Endometrial microvascular endothelial cells (primary cell): ENCODE measurements around the gene SMIM36. TPM values are rescaled to one million over a fixed set of nuclear protein-coding genes. Genes with fewer than 3 reads are reported as not detected.
"Not testable (repeated sequence)": the region's sequence is repeated elsewhere in the genome, so short reads cannot be mapped to it uniquely, and the experiment has no call there.

Source experiments
- in situ Hi-C: cut with HindIII; loops from 2 replicates; pipeline ENCODE4 v1.10.0; 2017; ENCODE audit warnings: low sequenced_read_pairs, low pct_unique_long_range_greater_than_20kb; ENCODE audit errors: inconsistent ontology term
- total RNA-seq: library from RNA; depleted of rRNA; stranded (reverse); fragments of >200 nt; gene quantifications from one replicate; pipeline ENCODE4 v1.2.3, GENCODE V29; 2015; ENCODE audit errors: inconsistent ontology term

The SMIM36 gene
- total RNA-seq, 1 donor from 2014 or later: not detected

DNA sequence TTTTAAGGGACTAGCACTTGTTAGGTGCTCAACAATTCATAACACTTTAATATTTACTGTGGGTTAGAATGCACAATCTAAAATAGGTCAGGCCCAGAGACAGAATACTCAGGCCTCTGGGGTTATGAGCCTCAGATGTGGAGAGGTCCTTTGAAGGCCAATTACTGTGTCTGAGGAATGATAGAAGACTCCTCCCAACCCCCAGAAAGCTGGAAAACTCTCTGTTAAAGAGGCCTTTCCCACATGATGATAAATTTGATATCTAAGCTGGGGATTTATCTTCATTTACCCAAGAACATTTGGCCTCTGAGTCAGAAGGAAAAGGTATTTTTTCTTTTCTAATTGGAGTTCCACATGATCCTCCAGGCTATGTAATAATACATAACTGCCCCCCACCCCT is 48.5 kb downstream of the SMIM36 start:
- in situ Hi-C loops: no loop called here

DNA sequence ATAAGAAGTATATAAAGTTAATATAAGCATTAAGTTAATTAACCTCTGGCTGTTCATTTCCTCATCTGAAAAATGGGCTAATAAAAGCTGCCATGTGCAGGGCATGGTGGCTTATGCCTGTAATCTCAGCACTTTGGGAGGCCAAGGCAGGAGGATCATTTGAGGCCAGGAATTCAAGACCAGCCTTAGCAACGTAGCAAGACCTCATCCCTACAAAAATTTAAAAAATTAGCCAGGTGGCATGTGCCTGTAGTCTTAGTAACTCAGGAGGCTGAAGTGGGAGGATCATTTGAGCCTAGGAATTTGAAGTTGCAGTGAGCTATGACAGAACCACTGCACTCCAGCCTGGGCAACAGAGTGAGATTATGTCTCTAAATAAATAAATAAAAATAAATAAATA is 49.0 kb downstream of the SMIM36 start:
- in situ Hi-C loops: no loop called here

GRCh38 chr17:55458978-55459377 is 52.3 kb downstream of the SMIM36 start:
- in situ Hi-C loops: no loop called here

DNA sequence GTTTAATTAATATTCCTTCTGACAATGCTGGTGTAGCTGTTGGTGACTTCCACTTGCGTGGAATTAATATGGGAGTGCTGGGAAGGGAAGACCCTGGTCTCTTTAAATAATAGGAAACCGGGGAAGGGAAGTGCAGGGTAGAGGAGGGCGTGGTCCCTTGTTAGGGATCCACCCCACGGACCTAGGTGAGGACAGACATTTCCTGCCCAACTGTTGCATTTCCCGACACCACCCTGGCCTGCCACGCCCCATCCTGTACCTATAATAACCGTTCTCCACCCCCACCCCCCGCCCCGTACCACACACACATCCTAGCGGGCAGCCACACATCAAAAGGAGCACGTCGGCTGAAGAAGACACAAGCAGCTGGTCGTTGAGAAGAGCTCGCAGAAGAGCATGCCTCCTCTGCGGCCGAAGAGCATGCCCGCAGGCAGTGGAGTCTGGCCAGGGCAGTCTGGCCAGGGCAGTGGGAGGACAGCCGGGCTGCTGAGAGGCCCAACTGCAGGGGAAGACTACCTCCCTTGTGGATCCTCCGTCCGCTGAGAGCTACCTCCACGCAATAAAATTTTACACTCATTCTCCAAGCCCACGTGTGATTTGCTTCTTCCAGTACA is 52.9 kb downstream of the SMIM36 start:
- in situ Hi-C loops: no loop called here

DNA sequence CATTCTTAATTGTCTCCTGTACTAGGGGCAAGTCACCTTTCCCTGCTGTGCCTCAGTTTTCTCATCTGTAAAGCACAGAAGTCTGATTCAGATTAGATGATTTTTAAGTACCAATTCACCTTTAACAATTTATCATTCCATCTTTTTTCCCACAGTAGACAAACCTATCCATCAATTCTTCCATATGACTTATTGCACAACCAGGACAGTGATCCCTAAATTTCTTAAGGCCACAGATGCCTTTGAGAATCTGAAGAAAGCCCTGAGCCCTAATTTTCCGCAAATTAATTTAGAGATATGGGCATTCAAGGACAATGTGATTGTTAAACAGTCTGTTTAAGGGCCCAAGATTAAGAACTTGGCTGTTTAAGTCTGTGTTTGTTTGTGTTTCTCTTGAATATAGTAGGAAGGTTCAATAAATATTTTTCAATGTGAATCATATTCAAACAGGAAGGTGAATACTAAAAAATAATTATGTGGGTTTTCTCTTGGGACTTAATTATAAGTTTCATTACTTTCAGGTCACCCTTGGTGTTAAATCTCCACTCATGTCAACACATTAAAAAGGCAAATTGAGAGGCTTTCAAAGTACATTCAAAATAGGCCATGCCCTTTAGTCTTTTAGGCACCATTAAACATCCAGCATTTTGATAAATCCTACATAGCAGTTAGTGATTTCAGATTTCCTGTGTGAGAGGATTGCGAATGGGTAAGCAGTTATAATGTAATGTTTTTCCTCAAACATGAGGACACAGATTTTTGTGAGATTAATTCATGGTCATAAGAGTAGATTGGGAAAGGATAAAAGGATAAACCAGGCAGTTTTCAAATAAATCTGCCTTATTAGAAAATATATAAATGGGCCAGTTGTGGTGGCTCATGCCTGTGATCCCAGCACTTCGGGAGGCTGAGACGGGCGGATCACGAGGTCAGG is 54.7 kb downstream of the SMIM36 start:
- in situ Hi-C loops: no loop called here

GRCh38 chr17:55454906-55455474 is 56.3 kb downstream of the SMIM36 start:
- in situ Hi-C loops: no loop called here

GRCh38 chr17:55453839-55454557 is 57.3 kb downstream of the SMIM36 start:
- in situ Hi-C loops: no loop called here

DNA sequence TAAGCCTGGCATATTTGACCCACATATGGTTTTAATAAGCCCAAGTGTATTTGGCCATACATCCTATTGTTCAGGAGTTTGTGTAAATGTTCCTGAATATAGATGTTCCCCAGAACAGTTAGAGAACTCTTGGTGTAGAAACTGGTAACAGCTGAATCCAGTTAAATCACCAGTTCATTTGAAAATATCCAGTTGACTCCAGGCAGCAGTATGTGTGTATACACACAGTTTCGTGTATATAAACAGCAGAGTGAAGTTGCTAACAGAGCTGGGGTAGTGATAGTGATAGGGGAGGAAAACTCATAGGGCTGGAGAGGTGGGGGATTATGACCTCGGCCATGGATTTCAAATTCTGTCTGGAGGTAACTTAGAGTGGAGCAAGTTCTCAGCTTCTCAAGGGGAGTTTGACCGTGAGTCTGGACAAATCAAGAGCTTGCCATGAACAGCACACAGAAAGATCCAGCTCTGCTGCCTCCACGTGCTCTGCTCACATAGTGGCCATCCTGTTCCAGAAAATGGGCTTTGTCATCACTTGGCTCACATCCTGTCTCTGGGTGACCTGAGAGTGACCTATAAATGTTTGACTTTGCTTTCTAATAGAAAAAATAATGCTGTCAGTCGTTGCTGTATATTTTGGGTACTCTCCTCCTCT is 59.0 kb downstream of the SMIM36 start:
- in situ Hi-C loops: no loop called here

GRCh38 chr17:55451758-55452138 is 59.5 kb downstream of the SMIM36 start:
- in situ Hi-C loops: no loop called here

DNA sequence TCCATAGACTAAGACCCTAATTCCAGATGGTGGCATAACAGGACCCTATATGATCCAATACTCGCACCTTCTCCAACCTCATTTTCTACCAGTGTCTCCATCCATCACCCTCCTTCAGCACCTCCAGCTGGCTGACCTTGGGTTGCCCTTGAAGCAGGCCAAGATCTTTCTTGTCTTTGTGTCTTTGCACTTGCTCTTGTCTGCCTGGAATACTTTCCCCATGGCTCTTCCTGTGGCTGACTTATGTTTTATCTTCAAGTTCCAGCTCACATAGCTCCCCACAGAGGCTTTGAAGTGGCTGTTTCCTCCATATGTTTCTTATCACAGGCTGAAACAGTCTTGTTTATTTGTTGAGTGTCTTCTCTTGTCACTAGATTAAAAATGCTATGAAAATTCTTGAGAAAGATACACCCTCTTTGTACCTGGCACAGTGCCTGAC is 60.0 kb downstream of the SMIM36 start:
- in situ Hi-C loops: no loop called here

DNA sequence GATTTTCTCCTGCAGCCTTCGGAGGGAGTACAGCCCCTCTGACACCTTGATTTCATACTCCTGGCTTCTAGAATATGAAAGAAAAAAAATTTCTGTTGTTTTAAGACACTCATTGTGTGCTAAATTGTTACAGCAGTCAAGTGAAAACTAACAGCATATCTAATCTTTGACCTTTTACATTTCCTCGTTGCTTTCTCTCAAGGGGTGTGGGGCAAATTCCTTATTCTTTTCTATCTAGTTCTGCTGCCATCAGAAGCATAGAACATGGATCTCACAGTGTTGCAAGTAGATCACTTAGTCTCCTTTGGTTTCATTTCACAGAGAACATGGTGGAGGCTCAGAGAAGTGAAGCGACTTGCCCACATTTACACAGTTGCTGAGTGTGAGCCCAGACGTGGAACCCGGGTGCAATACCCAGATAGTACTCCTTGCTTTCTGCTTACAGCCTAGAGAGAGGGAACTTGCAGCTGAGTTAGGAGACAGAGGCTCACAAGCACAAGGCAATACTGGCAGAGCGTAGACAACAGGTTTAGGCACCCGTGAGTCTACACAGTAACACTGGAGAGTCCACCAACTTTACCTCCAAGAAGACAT is 60.9 kb downstream of the SMIM36 start:
- in situ Hi-C loops: no loop called here

- in situ Hi-C loops: no loop called here
These were observed 62.6 kb downstream of the SMIM36 start for GRCh38 chr17:55448681-55449080.

DNA sequence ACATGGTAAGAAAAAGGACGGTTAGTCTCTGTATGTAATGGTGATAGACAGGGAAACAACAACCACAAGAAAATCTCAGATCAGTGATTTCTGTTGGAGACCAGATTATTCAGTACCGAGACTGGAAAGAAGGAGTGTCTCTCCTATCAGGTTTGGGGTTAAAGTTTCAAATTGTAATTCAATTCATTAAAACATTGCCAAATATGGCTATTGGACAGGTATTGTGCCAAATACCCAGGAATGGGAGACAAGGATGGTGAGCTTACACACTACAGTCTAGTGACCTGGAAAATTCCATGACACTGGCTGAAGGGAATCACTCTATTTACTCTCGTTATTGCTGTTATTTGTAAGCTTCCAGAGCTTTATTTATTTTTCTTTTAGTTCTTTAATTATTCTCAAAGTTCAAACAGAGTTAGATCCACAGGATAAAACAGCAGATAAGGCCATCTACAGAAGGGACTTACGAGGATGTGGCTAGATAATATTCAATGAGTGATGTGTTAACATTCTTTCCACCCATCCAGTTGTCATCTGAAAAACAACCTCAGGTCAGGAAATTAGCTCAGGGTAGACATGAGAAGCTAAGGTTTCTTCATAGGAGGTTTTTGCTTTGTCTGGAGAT is 64.6 kb downstream of the SMIM36 start:
- in situ Hi-C loops: no loop called here

DNA sequence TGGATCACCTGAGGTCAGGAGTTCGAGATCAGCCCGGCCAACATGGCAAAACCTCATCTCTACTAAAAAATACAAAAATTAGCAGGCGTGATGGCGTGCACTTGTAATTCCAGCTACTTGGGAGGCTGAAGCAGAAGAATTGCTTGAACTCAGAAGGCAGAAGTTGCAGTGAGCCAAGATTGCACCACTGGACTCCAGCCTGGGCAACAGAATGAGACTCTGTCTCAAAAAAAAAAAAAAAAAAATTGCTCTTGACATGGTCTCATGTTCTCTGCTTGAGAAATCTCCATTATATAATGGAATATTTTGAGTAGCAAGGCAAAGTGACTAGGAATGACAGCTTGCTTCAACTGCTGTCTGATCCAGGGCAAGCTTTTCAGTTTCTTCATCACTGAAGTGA is 65.2 kb downstream of the SMIM36 start:
- in situ Hi-C loops: not testable (repeated sequence)

DNA sequence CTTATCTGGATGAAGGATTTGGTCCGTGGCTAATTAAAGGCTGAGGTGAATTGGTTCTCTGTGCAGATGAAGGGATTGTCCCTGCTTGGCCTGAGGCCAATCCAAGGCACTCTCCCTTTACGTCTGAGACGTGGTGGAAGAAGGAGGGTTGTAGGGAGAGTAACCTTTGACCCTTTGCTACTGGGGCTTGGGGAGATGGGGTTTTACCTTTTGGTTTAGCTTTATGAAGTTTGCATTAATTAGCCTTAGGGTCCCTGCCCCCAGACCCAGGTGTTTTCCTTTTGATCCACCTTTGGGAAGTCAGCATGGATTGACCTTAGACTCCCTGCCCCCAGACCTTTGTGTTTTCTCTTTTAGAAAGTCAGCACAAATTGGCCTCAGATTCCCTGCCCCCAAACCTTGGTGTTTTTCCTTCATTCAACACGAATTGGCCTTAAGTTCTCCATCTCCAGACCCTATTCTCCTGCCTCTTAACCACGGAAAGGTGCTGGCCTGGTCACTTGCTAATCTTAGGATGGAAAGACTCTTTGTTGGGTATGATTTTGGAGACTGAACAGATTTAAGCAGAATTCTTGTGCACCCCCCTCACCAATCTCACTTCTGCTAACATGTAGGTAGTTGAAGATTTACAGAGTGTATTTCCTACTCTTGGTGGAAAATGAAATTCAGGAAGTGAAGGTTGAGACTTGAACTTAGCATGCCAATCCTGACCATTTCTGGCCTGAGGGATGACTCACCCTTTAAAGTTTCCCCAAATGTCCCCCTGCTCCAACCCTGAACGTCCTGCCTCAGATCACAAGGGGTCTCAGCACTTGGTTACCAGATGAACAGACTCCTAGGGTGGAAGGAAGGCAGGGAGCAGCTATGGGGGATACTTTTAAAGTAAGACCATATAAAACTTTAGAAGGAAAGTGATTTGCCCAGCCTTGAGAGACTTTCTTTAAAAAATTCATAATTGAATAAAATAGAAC is 66.5 kb downstream of the SMIM36 start:
- in situ Hi-C loops: no loop called here

- in situ Hi-C loops: no loop called here
These were observed 67.3 kb downstream of the SMIM36 start for GRCh38 chr17:55443904-55444303.
